Suprapubic skin (tissue), 4 donors: ENCODE results near the gene PASK. TPM values are rescaled to one million over a fixed set of nuclear protein-coding genes. Genes with fewer than 3 reads are reported as not detected.

Experiments used
- DNase-seq, 2 donors: peaks; one replicate each; pipeline ENCODE4 v3.0.0-alpha.2; 2019; ENCODE audit warnings: low spot score in 2 of 2
- H3K27ac ChIP-seq: fragments of 200-600 bp; sonication (generic); one replicate; pipeline ENCODE4 v1.5.1; 2019
- H3K27me3 ChIP-seq: fragments of 200-600 bp; sonication (generic); one replicate; pipeline ENCODE4 v1.5.1; 2019
- H3K36me3 ChIP-seq: fragments of 200-600 bp; sonication (generic); one replicate; pipeline ENCODE4 v1.5.1; 2019
- H3K4me1 ChIP-seq: fragments of 200-600 bp; sonication (generic); one replicate; pipeline ENCODE4 v1.5.1; 2019
- H3K4me3 ChIP-seq: fragments of 200-600 bp; sonication (generic); one replicate; pipeline ENCODE4 v1.5.1; 2019; ENCODE audit warnings: mild to moderate bottlenecking
- H3K9me3 ChIP-seq: fragments of 200-600 bp; sonication (generic); one replicate; pipeline ENCODE4 v1.5.1; 2019
- CTCF ChIP-seq, 2 donors: fragments of 200-600 bp in 1 of 2; fragments of 450-650 bp in 1 of 2; sonication (generic) in 1 of 2; IDR thresholded peaks; one replicate each; pipeline ENCODE4 v1.5.1; 2016 to 2019; ENCODE audit warnings: antibody characterized with exemption in 2 of 2, mild to moderate bottlenecking in 1 of 2, moderate library complexity in 1 of 2
- EP300 ChIP-seq: sonication (generic); formaldehyde crosslinking; IDR thresholded peaks from one replicate; pipeline ENCODE4 v1.6.1; 2017; ENCODE audit warnings: antibody characterized with exemption
- POLR2A ChIP-seq, 2 donors: fragments of 450-650 bp; IDR thresholded peaks; one replicate each; pipeline ENCODE4 v1.6.1; 2017; ENCODE audit warnings: antibody characterized with exemption in 2 of 2, mild to moderate bottlenecking in 2 of 2, moderate library complexity in 2 of 2
- POLR2AphosphoS5 ChIP-seq, 3 donors: sonication (generic); formaldehyde crosslinking; IDR thresholded peaks; one replicate each; pipeline ENCODE4 v1.6.1; 2017; ENCODE audit warnings: antibody characterized with exemption in 3 of 3
- WGBS: methylation state at CpG from one replicate; pipeline ENCODE4 v1.1.5; 2018; 5-methylcytosine and 5-hydroxymethylcytosine counted together
- total RNA-seq, 4 donors: library from RNA; depleted of rRNA; stranded (reverse); fragments of >200 nt; gene quantifications; one replicate each; pipeline ENCODE4 v1.1.0, GENCODE V29; 2016

PASK gene
- total RNA-seq, 4 donors from 2014 or later, result 9.8 to 19.7 (median 14.6) TPM

GRCh38 chr2:241184901-241185300, 35.6 kb upstream of the PASK start:
- H3K9me3 ChIP-seq, result no peaks in the 10 kb centered on the region
- WGBS, result 74% methylated on average over 9 of the region's 9 CpGs
- DNase-seq, result no peak
- peaks cover 22% of the 10 kb centered on the region for H3K36me3 ChIP-seq
- H3K27me3 ChIP-seq, result peaks cover 17% of the 10 kb centered on the region
- no peaks in the 10 kb centered on the region for H3K4me1 ChIP-seq
- H3K27ac ChIP-seq, result no peak overlapping the region
- TF ChIP-seq POLR2AphosphoS5 (IDR thresholded peaks at IDR 0.05), result no peak
- no peak for TF ChIP-seq EP300
- TF ChIP-seq CTCF (IDR thresholded peaks at IDR 0.05), result no peak
- no peak for TF ChIP-seq POLR2A (IDR thresholded peaks at IDR 0.05)
- H3K4me3 ChIP-seq, result no peak overlapping the region

GRCh38 chr2:241183221-241183620, 33.9 kb upstream of the PASK start:
- TF ChIP-seq POLR2A (IDR thresholded peaks at IDR 0.05) (no peak), POLR2AphosphoS5 (IDR thresholded peaks at IDR 0.05) (no peak), EP300 (no peak), CTCF (IDR thresholded peaks at IDR 0.05) (no peak)
- no peak for DNase-seq
- H3K36me3 ChIP-seq, result peaks cover 26% of the 10 kb centered on the region
- H3K27ac ChIP-seq, result no peak overlapping the region
- no peaks in the 10 kb centered on the region for H3K4me1 ChIP-seq
- no peaks in the 10 kb centered on the region for H3K9me3 ChIP-seq
- WGBS, result 86% methylated on average over 9 of the region's 9 CpGs
- H3K4me3 ChIP-seq, result no peak overlapping the region
- peaks cover 15% of the 10 kb centered on the region for H3K27me3 ChIP-seq

GRCh38 chr2:241182531-241183133, 33.4 kb upstream of the PASK start:
- H3K9me3 ChIP-seq, result no peaks in the 10 kb centered on the region
- DNase-seq, result no peak
- TF ChIP-seq EP300 (no peak), CTCF (IDR thresholded peaks at IDR 0.05) (no peak), POLR2AphosphoS5 (IDR thresholded peaks at IDR 0.05) (no peak), POLR2A (IDR thresholded peaks at IDR 0.05) (no peak)
- H3K36me3 ChIP-seq, result peaks cover 30% of the 10 kb centered on the region
- WGBS, result 96% methylated on average over 27 of the region's 28 CpGs
- no peak overlapping the region for H3K4me3 ChIP-seq
- peaks cover 9% of the 10 kb centered on the region for H3K27me3 ChIP-seq
- H3K4me1 ChIP-seq, result no peaks in the 10 kb centered on the region
- H3K27ac ChIP-seq, result no peak overlapping the region

- Histone ChIP-seq H3K4me1 (no peaks in the 10 kb centered on the region), H3K27ac (no peak overlapping the region), H3K36me3 (peaks cover 33% of the 10 kb centered on the region), H3K9me3 (no peaks in the 10 kb centered on the region), H3K27me3 (peaks cover 4% of the 10 kb centered on the region), H3K4me3 (no peak overlapping the region)
- 85% methylated on average over 2 of the region's 3 CpGs for WGBS
- no peak for TF ChIP-seq CTCF (IDR thresholded peaks at IDR 0.05)
- TF ChIP-seq POLR2A (IDR thresholded peaks at IDR 0.05), result no peak
- no peak for TF ChIP-seq POLR2AphosphoS5 (IDR thresholded peaks at IDR 0.05)
- TF ChIP-seq EP300, result no peak
- DNase-seq, result no peak
Measured at GRCh38 chr2:241182126-241182525, 32.9 kb upstream of the PASK start.

- Histone ChIP-seq H3K4me1 (no peaks in the 10 kb centered on the region), H3K4me3 (no peak overlapping the region), H3K36me3 (peaks cover 46% of the 10 kb centered on the region), H3K9me3 (no peaks in the 10 kb centered on the region), H3K27me3 (no peaks in the 10 kb centered on the region), H3K27ac (no peak overlapping the region)
- no peak for DNase-seq
- TF ChIP-seq EP300, result no peak
- TF ChIP-seq CTCF (IDR thresholded peaks at IDR 0.05), result no peak
- no peak for TF ChIP-seq POLR2AphosphoS5 (IDR thresholded peaks at IDR 0.05)
- TF ChIP-seq POLR2A (IDR thresholded peaks at IDR 0.05), result no peak
- WGBS, result 93% methylated on average over 9 of the region's 12 CpGs
Measured at GRCh38 chr2:241180495-241180894, 31.2 kb upstream of the PASK start.
